GM19395 (cell line): ENCODE measurements around the gene UGT1A1.
"Not testable (repeated sequence)": the region's sequence is repeated elsewhere in the genome, so short reads cannot be mapped to it uniquely, and the experiment has no call there.

Experiments
- ATAC-seq: cut with Tn5 transposase; IDR thresholded peaks from one replicate; pipeline ENCODE4 v1.9.1; 2021; ENCODE audit warnings: mild to moderate bottlenecking, moderate library complexity; ENCODE audit not compliant: unreplicated experiment

Gene UGT1A1

DNA sequence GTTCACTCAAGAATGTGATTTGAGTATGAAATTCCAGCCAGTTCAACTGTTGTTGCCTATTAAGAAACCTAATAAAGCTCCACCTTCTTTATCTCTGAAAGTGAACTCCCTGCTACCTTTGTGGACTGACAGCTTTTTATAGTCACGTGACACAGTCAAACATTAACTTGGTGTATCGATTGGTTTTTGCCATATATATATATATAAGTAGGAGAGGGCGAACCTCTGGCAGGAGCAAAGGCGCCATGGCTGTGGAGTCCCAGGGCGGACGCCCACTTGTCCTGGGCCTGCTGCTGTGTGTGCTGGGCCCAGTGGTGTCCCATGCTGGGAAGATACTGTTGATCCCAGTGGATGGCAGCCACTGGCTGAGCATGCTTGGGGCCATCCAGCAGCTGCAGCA, at the start of gene UGT1A1:
Gene UGT1A1 (plus strand): TSS at position 228 of the 400 bp plus-strand sequence. CDS start 18 bp downstream, at position 246.
- ATAC-seq, result no peak

DNA sequence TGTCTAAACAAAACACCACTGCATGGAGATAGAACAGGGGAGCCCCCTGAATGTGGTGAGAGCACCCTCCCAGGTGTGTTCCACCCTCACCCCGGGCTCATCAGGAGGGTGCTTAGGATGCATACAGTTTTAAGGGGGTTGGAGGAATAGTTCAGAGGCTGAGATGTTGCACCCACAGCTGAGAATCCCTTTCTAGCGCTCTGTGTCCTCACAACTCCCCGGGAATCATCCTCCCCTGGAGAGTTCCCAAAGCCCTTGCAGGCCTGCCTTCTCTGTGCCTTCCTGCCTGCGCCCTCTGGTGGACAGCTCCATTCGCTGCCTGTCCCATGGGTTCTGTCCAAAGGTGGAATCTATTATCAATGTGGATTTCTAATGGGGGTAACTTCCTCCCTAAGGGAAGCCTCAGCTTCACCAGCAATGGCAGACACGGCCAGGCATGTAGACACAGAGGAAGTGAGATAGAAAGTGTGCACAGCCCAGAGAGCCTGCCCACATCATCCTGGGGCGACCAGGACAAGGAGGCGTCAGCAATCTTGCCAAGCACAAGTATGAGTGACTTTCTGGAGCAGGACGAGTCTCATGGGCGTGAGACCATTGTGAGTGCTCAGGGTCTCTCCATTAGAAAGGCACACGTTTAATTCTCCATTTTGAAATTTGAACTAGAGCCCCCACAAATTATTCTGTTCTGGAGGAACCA, 48.6 kb upstream of the UGT1A1 start:
- ATAC-seq, result peak; percentile 81

DNA sequence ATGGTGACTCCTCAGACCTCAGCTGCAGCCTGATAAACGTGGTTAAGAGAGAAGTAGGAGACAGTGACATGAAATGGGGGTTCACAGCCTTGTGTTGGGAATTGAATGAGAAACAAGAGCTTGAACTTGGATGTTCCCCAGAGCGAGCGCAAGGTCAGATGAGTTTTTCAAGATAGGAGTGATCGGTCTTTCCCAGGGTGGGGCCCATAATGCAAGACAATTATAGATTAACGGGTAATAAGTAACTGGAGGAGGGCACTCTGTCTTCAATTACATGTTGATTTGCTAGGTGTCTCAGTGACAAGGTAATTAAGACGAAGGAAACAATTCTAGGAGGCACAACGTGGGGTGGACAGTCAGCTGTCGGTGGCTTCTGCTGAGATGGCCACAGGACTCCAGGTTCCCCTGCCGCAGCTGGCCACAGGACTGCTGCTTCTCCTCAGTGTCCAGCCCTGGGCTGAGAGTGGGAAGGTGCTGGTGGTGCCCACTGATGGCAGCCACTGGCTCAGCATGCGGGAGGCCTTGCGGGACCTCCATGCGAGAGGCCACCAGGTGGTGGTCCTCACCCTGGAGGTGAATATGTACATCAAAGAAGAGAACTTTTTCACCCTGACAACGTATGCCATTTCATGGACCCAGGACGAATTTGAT, 47.3 kb upstream of the UGT1A1 start, which contains the start of gene UGT1A5:
Gene UGT1A5 (plus strand): TSS at position 297 of the 651 bp plus-strand sequence. CDS start 85 bp downstream, at position 382.
- no peak for ATAC-seq

DNA sequence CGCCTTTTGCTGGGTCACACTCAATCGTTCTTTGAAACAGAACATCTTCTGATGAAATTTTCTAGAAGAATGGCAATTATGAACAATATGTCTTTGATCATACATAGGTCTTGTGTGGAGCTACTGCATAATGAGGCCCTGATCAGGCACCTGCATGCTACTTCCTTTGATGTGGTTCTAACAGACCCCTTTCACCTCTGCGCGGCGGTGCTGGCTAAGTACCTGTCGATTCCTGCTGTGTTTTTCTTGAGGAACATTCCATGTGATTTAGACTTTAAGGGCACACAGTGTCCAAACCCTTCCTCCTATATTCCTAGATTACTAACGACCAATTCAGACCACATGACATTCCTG, 46.8 kb upstream of the UGT1A1 start:
- ATAC-seq, result no peak

DNA sequence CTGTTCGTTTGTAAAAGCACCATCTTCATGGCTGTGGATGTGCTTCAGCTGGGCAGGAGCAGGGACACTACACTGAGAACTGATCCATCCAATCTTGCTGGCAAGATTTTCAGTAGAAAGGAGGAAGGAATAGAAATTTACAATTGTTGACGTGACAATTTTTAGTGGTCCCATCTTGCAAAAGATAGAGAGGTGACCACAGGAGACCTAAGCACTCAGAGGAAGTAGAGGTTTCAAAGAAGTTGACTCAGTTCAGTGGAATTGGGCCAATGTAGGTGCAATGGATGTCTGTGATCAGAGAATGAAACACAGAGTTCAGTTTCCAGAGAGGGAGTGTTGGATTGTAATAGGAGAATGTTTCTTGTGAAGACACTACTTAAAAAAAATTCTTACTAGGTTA, 45.9 kb upstream of the UGT1A1 start:
- ATAC-seq, result no peak

DNA sequence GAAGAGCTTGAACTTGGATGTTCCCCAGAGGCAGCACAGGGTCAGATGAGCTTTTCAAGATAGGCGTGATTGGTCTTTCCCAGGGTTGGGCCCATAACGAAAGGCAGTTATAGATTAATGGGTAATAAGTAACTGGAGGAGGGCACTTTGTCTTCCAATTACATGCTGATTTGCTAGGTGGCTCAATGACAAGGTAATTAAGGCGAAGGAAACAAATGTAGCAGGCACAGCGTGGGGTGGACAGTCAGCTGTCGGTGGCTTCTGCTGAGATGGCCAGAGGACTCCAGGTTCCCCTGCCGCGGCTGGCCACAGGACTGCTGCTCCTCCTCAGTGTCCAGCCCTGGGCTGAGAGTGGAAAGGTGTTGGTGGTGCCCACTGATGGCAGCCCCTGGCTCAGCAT, 41.5 kb upstream of the UGT1A1 start, which contains the start of gene UGT1A4:
Gene UGT1A4 (plus strand): TSS at position 185 of the 400 bp plus-strand sequence. CDS start 85 bp downstream, at position 270.
- ATAC-seq, result no peak

DNA sequence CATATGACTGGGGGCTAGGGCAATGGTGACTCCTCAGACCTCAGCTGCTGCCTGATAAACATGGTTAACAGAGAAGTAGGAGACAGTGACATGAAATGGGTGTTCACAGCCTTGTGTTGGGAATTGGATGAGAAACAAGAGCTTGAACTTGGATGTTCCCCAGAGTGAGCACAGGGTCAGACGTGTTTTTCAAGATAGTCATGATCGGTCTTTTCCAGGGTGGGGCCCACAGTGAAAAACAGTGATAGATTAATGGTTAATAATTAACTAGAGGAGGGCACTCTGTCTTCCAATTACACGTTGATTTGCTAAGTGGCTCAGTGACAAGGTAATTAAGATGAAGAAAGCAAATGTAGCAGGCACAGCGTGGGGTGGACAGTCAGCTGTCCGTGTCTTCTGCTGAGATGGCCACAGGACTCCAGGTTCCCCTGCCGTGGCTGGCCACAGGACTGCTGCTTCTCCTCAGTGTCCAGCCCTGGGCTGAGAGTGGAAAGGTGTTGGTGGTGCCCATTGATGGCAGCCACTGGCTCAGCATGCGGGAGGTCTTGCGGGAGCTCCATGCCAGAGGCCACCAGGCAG, 31.3 kb upstream of the UGT1A1 start, which contains the start of gene UGT1A3:
Gene UGT1A3 (plus strand): TSS at position 320 of the 579 bp plus-strand sequence. CDS start 85 bp downstream, at position 405.
- no peak for ATAC-seq

DNA sequence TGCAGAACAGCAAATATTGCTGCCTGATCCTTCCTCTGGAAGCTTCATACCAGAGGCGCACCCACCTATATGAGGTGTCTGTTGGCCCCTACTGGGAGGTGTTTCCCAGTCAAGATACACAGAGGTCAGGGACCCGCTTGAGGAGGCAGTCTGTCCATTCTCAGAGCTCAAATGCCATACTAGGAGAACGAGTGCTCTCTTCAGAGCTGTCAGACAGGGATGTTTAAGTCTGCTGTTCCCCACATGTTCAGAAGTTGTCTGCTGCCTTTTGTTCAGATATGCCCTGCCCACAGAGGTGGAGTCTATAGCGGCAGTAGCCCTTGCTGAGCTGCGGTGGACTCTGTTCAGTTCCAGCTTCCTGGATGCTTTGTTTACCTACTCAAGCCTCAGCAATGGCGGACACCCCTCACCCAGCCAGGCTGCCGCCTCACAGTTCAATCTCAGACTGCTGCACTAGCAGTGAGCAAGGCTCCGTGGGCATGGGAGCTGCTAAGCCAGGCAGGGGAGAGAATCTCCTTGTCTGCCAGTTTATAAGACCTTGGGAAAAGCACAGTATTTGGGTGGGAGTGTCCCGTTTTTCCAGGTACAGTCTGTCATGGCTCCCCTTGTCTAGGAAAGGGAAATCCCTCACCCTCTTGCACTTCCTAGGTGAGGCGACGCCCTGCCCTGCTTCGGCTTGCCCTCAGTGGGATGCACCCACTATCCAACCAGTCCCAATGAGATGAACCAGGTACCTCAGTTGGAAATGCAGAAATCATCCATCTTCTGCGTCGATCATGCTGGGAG, 23.0 kb upstream of the UGT1A1 start:
- not testable (repeated sequence) for ATAC-seq

DNA sequence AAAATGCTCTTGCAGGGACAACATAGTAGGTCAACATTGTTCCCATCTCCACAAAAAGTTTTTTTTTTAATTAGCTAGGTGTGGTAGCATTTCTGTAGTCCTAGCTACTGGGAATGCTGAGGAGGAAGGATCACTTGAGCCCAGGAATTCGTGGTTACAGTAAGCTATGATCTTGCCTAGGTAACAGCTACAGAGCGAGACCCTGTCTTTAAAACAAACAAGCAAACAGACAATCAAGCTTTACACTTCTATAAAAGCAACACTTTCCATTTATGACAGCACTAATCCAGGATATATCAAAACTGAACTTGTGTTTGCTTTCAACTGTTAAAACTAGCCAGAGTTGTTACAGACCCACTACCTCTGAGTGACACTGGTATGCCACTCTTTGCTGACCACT, 19.2 kb upstream of the UGT1A1 start:
- ATAC-seq, result no peak

DNA sequence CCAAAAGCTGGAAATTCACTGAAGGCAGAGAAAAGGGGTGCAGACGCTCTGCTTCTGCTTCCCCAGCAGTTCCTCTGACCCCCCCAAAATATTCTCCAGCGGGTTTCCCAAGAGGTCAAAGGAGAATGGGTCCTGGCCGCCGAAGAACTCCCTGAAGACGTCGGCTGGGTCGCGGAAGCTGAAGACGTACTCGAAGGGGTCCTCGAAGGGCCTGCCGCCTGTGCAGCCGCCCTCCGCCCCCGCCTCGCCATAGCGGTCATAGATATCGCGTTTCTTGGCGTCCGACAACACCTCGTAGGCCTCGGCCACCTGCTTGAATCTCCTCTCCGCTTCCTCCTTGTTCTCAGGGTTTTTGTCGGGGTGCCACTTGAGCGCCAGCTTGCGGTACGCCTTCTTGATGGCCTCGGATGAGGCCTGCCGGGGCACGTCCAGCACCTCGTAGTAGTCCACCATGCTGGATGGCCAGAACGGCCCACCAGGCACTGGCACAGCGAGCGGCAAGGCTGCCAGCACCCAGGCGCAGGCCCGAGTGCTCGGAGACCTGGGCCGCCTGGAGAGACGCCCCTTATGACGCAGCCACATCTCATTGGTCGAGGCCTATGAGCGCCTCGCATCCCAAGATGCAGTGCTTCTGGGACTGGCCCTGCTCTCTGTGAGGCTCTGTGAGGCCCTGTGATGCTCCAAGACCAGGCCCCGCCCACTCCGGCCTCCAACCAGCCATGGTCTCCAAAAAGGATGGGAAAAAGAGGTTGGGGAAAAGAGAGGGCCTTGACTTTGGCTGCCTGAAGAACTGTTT, 16.4 kb upstream of the UGT1A1 start:
- ATAC-seq, result no peak

DNA sequence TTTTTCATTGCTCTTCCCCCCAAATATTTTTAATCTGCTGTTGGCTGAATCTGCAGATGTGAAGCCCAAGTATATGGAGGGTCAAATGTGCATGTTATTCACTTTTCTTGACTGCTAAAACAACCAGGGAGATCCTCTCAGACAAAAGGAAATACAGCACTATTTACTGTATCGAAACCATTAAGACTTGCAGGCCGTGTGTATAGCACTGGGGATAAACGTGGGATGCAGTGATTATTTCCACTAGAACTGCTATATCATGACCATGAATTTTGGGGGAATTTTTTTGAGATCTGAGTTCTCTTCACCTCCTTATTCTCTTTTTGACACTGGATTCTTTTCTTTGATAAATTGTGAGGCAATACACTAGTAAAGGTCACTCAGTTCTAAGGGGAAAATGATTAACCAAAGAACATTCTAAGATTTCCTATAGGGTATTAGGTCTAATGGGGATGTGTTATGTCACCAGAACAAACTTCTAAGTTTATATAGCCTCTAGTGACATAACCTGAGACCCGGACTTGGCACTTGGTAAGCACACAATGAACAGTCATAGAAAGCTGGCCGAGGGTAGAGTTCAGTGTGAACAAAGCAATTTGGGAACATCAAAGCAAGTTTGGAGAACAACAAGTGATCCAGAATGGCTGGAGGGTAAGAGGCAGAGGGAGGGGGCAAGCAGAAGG, 14.9 kb upstream of the UGT1A1 start:
- no peak for ATAC-seq

DNA sequence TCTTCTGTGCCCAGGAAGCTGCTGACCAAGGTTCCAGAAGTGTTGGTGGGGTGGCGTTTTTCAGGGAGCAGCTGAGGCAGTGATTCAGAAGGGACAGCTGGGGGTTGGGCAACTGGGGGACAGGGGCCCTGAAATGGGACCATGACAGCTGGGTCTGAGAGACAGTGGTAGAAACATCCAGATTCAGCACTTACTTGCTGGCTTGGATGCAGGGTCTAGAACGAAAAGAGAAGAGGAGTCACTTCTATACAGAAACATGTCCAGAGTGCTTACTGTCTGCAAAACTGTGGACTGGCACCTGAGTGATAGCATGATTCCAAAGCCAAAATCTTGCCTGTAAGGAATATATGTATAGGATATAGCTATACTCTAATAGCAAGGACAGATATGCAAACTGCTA, 14.2 kb upstream of the UGT1A1 start:
- not testable (repeated sequence) for ATAC-seq

DNA sequence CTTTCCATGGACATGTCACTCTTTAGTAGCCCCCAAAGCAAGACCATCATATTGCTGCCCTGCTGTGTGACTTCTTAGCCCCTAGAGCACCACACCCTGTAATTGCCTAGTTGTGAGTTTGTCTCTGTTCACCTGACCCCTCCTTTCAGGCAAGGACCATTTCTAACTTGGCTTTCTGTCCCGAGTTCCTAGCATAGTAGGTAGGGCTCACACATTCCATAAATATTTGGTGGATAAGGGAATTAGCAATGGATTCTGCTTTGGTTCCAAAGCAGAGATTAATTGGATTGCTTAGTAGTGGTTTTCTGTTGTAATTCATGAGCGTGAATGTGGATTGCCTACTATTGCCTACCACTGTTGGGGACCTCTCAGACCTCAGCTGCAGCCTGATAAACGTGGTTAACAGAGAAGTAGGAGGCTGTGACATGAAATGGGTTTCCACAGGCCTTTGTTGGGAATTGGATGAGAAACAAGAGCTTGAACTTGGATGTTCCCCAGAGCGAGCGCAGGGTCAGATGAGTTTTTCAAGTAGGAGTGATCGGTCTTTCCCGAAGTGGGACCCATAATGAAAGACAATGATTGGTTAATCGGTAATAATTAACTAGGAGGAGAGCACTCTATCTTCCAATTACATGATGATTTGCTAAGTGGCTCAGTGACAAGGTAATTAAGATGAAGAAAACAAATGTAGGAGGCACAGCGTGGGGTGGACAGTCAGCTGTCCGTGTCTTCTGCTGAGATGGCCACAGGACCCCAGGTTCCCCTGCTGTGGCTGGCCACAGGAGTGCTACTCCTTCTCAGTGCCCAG, 13.4 kb upstream of the UGT1A1 start:
- no peak for ATAC-seq

DNA sequence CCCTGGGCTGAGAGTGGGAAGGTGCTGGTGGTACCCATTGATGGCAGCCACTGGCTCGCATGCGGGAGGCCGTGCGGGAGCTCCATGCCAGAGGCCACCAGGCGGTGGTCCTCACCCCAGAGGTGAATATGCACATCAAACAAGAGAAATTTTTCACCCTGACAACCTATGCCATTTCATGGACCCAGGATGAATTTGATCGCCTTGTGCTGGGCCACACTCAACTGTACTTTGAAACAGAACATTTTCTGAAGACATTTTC, 12.9 kb upstream of the UGT1A1 start:
- ATAC-seq, result no peak

DNA sequence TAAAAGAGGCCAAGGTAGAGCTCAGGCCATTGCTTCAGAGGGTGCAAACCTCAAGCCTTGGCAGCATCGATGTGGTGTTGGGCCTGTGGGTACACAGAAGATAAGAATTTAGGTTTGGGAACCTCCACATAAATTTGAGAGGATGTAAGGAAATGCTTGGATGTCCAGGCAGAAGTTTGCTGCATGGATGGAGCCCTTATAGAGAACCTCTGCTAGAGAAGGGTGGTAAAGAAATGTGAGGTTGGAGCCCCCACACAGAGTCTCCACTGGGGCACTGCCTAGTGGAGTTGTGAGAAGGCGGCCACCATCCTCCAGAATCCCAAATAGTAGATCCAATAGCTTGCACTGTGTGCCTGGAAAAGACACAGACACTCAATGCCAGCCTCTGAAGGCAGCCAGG, 9.4 kb upstream of the UGT1A1 start:
- not testable (repeated sequence) for ATAC-seq

DNA sequence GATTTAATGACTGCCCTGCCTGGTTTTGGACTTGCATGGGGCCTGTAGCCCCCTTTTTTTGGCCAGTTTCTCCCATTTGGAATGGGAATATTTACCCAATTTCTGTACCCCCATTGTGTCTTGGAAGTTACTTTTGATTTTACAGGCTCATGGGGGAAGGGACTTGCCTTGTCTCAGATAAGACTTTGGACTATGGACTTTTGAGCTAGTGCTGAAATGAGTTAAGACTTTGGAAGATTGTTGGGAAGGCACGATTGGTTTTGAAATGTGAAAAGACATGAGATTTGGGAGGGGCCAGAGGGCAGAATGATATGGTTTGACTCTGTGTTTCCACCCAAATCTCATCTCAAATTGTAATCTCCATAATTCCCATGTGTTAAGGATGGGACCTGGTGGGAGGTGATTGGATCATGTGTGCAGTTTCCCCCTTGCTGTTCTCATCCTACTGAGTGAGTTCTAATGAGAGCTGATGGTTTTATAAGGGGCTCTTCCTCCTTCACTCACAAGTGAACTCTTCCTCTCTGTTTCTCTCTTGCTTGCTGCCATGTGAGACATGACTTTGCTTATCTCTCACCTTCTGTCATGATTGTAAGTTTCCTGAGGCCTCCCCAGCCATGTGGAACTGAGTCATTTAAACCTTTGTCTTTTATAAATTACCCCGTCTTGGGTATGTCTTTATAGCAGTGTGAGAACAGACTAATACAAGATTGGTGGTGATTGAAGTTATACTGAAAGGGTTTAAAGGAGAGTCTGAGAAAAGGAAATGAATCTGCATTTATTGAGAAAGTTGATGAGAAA, 8.7 kb upstream of the UGT1A1 start:
- ATAC-seq, result not testable (repeated sequence)

DNA sequence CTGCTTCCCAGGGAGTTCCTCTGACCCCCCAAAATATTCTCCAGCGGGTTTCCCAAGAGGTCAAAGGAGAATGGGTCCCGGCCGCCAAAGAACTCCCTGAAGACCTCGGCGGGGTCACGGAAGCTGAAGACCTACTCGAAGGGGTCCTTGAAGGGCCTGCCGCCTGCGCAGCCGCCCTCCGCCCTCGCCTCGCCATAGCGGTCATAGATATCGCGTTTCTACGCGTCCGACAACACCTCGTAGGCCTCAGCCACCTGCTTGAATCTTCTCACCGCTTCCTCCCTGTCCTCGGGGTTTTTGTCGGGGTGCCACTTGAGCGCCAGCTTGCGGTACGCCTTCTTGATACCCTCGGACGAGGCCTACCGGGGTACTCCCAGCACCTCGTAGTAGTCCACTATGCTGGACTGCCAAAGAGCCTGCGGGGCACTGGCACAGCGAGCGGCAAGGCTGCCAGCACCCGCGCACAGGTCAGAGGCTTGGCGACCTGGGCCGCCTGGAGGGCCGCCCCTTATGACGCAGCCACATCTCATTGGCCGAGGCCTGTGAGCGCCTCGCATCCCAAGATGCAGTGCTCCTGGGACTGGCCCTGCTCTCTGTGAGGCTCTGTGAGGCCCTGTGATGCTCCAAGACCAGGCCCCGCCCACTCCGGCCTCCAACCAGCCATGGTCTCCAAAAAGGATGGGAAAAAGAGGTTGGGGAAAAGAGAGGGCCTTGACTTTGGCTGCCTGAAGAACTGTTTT, 5.0 kb upstream of the UGT1A1 start:
- no peak for ATAC-seq
